Testis (tissue), 3 donors: ENCODE results near the gene HGFAC. TPM values are rescaled to one million over a fixed set of nuclear protein-coding genes. Genes with fewer than 3 reads are reported as not detected.

ENCODE experiments used
- DNase-seq: peaks from one replicate; pipeline ENCODE4 v3.0.0-alpha.2; 2019
- H3K27ac ChIP-seq, 2 donors: fragments of 200-600 bp; sonication (generic); one replicate each; pipeline ENCODE4 v1.5.1; 2019
- H3K27me3 ChIP-seq: fragments of 200-600 bp; sonication (generic); one replicate; pipeline ENCODE4 v1.5.1; 2019
- H3K36me3 ChIP-seq: fragments of 200-600 bp; sonication (generic); one replicate; pipeline ENCODE4 v1.5.1; 2017; ENCODE audit warnings: low read depth; ENCODE audit errors: missing control alignments
- H3K4me1 ChIP-seq: fragments of 200-600 bp; sonication (generic); one replicate; pipeline ENCODE4 v1.5.1; 2019
- H3K4me3 ChIP-seq, 2 donors: fragments of 200-600 bp; sonication (generic); one replicate each; pipeline ENCODE4 v1.5.1; 2017 to 2019
- H3K9me3 ChIP-seq: fragments of 200-600 bp; sonication (generic); one replicate; pipeline ENCODE4 v1.5.1; 2017
- POLR2A ChIP-seq: fragments of 450-650 bp; IDR thresholded peaks from one replicate; pipeline ENCODE4 v1.6.1; 2017; ENCODE audit warnings: antibody characterized with exemption, mild to moderate bottlenecking, moderate library complexity
- WGBS, 2 donors: methylation state at CpG; one replicate each; pipeline ENCODE4 v1.1.5; 2018; 5-methylcytosine and 5-hydroxymethylcytosine counted together
- intact Hi-C: fragments of 100-400 bp; cut with DNase I; formaldehyde crosslinking; loops from one replicate; pipeline ENCODE4 v1.15.1; 2023; ENCODE audit warnings: low total_unique reads
- polyA plus RNA-seq: library from polyadenylated mRNA; stranded (reverse); fragments of 350-450 nt; fragmentation: Illumina TruSeq; extraction: RNeasy Lipid Tissue Mini Kit (QIAGEN cat#74804); gene quantifications from one replicate; pipeline ENCODE4 v1.2.3, GENCODE V29; 2014; ENCODE audit warnings: low read depth, low replicate concordance; ENCODE audit not compliant: insufficient read depth
- total RNA-seq, 2 donors: library from RNA; depleted of rRNA; stranded (reverse); fragments of >200 nt; gene quantifications; one replicate each; pipeline ENCODE4 v1.2.3, GENCODE V29; 2016
- TF ChIP-seq, protein P1 (sequence below), 3 experiments: fragments of 450-650 bp in 2 of 3; fragments of 200-600 bp in 1 of 3; sonication (generic) in 1 of 3; IDR thresholded peaks; one replicate each; pipeline ENCODE4 v1.5.1; 2016 to 2019; ENCODE audit warnings: antibody characterized with exemption in 3 of 3, mild to moderate bottlenecking in 2 of 3, moderate library complexity in 1 of 3

HGFAC gene
- total and polyA plus RNA-seq, 3 donors from 2014 or later, result 15.5 to 72.3 (median 16.8) TPM

DNA sequence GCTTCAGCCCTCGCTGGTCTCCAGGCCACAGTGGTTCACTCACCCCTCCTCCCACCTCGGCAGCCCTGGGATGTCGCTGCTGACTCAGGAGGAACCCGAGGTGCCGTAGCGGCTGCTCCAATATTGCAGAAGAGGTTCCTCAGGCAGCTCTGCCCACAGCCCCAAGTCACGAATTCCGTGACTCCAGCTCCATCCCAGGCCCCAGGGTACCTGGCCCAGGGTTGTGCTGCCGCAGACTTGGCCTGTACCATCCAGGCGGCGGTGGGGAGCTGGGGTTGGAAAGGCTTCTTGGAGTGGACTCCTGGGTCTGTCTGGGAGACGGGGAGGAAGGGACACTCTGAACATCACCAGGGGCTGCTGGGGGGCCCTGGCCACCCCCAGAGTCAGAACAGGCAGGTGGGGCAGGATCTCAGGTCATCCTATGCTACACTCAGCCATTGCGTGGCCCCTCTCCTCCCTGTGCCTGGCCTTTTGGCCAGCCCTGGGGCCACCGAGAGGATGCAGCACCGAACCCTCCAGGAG is 728 bp upstream of the HGFAC start:
- no peaks in the 10 kb centered on the region for H3K9me3 ChIP-seq
- no peak overlapping the region for H3K4me3 ChIP-seq
- peaks cover 3% of the 10 kb centered on the region for H3K4me1 ChIP-seq
- intact Hi-C loops, result loop anchor here (5.0 kb wide), 1 partner anchor 94 kb away; no protein-coding TSS in a partner anchor
- H3K27ac ChIP-seq, result no peak overlapping the region
- no peak for DNase-seq
- TF ChIP-seq POLR2A, result no peak
- TF ChIP-seq, protein P1, sequence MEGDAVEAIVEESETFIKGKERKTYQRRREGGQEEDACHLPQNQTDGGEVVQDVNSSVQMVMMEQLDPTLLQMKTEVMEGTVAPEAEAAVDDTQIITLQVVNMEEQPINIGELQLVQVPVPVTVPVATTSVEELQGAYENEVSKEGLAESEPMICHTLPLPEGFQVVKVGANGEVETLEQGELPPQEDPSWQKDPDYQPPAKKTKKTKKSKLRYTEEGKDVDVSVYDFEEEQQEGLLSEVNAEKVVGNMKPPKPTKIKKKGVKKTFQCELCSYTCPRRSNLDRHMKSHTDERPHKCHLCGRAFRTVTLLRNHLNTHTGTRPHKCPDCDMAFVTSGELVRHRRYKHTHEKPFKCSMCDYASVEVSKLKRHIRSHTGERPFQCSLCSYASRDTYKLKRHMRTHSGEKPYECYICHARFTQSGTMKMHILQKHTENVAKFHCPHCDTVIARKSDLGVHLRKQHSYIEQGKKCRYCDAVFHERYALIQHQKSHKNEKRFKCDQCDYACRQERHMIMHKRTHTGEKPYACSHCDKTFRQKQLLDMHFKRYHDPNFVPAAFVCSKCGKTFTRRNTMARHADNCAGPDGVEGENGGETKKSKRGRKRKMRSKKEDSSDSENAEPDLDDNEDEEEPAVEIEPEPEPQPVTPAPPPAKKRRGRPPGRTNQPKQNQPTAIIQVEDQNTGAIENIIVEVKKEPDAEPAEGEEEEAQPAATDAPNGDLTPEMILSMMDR (IDR thresholded peaks at IDR 0.05), result no peak
- no peaks in the 10 kb centered on the region for H3K36me3 ChIP-seq
- H3K27me3 ChIP-seq, result no peaks in the 10 kb centered on the region
- WGBS, 2 donors, result 74% methylated on average over 15 of the region's 15 CpGs; no CpG with 5 or more reads in 1 of the 2 donors

DNA sequence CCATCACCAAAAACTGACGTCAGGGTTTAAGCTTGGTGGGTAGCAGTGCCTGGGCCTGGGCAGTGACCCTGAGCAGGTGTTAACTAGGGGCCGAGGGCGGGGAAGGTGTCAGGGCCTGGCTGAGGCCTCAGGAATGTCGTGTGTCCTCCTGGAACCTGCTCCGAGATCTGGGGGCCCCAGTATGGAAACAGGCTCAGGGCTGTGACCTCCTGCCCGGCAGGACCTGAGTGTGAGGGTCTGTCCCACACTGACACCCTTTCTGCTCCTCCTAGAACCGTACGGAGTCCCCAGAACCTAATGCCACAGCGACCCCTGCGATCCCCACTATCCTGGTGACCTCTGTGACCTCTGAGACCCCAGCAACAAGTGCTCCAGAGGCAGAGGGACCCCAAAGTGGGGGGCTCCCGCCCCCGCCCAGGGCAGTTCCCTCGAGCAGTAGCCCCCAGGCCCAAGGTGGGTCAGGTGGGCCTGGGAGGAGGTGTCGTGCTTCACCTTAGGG is 741 bp downstream of the HGFAC start:
- intact Hi-C loops, result loop anchor here (5.0 kb wide), 1 partner anchor 95 kb away; no protein-coding TSS in a partner anchor
- H3K4me3 ChIP-seq, result no peak overlapping the region
- H3K36me3 ChIP-seq, result no peaks in the 10 kb centered on the region
- 87 to 88% methylated on average over 12 to 14 of the region's 14 CpGs for WGBS, 2 donors
- H3K27me3 ChIP-seq, result no peaks in the 10 kb centered on the region
- no peak overlapping the region for H3K27ac ChIP-seq
- TF ChIP-seq POLR2A, result no peak
- TF ChIP-seq, protein P1 (IDR thresholded peaks at IDR 0.05), result no peak
- H3K4me1 ChIP-seq, result peaks cover 3% of the 10 kb centered on the region
- no peak for DNase-seq
- H3K9me3 ChIP-seq, result no peaks in the 10 kb centered on the region

DNA sequence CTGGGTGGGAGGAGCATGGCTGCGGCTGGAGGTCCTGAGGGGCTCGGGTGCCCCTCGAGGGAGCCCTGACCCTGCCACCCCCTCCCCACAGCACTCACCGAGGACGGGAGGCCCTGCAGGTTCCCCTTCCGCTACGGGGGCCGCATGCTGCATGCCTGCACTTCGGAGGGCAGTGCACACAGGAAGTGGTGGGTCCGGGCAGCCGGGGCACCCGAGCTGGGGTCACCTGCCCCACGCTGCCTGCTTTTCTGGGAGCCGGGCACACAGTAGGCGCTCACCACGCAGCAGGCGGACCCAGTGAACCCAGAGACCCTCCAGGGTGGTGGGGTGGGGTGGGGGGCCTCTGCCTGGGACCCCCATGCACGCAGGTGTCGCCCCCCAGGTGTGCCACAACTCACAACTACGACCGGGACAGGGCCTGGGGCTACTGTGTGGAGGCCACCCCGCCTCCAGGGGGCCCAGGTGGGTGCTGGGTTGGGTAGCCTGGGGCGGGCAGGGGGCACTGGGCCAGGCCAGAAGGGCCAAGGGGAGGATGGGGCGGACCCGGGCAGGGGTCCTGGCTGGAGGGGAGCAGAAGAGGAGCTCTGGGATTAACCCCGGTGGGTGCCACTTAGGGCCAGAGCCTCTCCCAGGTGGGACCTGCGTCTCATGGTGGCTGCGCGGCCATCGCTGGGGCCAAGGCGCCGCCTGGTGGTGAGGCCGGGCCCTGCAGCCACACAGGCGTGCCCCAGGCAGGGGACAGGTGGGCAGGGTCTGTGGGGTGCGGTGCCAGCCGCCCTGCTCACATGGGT is 1.4 kb downstream of the HGFAC start:
- 75% methylated on average over 33 of the region's 36 CpGs; no CpG with 5 or more reads in 1 of the 2 donors for WGBS, 2 donors
- no peak overlapping the region for H3K4me3 ChIP-seq
- intact Hi-C loops, result loop anchor here (5.0 kb wide), 1 partner anchor 96 kb away; no protein-coding TSS in a partner anchor
- peaks cover 2% of the 10 kb centered on the region for H3K4me1 ChIP-seq
- no peaks in the 10 kb centered on the region for H3K9me3 ChIP-seq
- peak; percentile 42 for DNase-seq
- H3K36me3 ChIP-seq, result no peaks in the 10 kb centered on the region
- TF ChIP-seq, protein P1 (IDR thresholded peaks at IDR 0.05), result peak; percentile 95 to 96 (median 96)
- no peak for TF ChIP-seq POLR2A
- no peaks in the 10 kb centered on the region for H3K27me3 ChIP-seq
- H3K27ac ChIP-seq, result no peak overlapping the region

DNA sequence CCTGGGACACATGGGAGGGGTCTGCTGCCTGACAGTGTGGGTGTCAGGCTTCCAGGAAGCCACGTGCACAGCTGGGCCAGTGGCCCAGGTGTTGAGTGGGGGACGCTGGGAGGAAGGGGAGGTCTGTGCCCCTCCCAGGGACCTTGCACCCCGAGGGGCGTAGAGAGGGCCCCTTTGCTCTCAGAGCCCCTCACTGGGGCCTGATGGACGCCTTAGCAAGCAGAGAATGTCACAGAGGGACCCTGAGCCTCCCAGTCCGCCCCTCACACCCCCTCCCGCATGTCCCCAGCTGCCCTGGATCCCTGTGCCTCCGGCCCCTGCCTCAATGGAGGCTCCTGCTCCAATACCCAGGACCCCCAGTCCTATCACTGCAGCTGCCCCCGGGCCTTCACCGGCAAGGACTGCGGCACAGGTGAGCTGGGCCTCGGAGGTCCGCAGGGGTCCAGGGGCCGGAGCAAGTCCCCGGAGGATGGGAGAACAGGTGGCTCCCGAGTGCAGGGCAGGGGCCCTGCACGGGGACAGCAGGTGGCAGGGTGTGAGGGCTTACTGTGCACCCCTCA is 2.1 kb downstream of the HGFAC start:
- 44 to 77% methylated on average over 3 to 17 of the region's 17 CpGs for WGBS, 2 donors
- H3K27ac ChIP-seq, result no peak overlapping the region
- intact Hi-C loops, result loop anchor here (5.0 kb wide), 1 partner anchor 97 kb away; no protein-coding TSS in a partner anchor
- H3K9me3 ChIP-seq, result no peaks in the 10 kb centered on the region
- no peaks in the 10 kb centered on the region for H3K4me1 ChIP-seq
- no peaks in the 10 kb centered on the region for H3K27me3 ChIP-seq
- no peak for DNase-seq
- TF ChIP-seq, protein P1 (IDR thresholded peaks at IDR 0.05), result peak in 1 of 3 experiments; percentile 2
- no peak for TF ChIP-seq POLR2A
- no peak overlapping the region for H3K4me3 ChIP-seq
- H3K36me3 ChIP-seq, result no peaks in the 10 kb centered on the region
